Measurements from ENCODE around the gene WTAP.
"Not testable (repeated sequence)": the region's sequence is repeated elsewhere in the genome, so short reads cannot be mapped to it uniquely, and the experiment has no call there.

The WTAP gene

DNA sequence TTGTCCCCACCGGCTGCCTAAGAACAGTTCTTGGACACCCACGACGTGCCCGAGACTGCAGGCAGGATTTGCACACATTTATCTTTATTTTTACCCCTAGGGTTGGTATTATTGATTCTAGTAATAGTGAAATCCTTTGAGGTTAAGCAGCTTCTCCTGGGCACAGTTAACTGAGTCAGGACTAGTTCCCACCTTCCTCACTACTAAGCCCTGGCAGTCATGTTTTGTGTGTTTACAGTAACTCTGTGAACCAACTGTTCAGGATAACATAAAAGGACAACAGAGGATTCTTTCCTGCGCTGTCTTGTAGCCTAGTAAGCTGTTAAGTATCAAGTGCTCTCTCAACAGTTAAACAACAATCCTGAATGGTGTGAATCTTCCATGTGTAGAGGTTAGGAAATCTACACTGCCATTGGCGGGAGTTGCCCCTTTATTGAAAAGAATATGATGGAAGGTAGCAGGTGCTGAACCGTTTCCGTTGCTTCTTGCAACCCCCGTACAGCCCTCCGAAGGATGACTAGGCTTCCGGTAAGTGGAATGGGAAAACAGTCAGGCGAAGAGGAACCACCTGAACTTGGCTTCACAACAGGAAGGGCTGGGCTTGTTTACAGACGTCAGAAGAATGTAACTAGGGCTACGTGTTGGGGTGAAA, 33.3 kb upstream of the WTAP start:
- peak in 1 of 3 donors; percentile 17 for DNase-seq (ENCODE audit: low read depth in 3 of 3)

GRCh38 chr6:159695984-159696383, 31.3 kb upstream of the WTAP start:
- DNase-seq (ENCODE audit: low read depth in 3 of 3) = no peak

GRCh38 chr6:159700970-159701369, 26.3 kb upstream of the WTAP start:
- DNase-seq (ENCODE audit: low read depth in 3 of 3) = no peak

GRCh38 chr6:159701413-159701999, 25.8 kb upstream of the WTAP start:
- DNase-seq (ENCODE audit: low read depth in 3 of 3) = no peak

- DNase-seq (ENCODE audit: low read depth in 3 of 3) = not testable (repeated sequence)
Measured at GRCh38 chr6:159710603-159711002, 16.7 kb upstream of the WTAP start.

DNA sequence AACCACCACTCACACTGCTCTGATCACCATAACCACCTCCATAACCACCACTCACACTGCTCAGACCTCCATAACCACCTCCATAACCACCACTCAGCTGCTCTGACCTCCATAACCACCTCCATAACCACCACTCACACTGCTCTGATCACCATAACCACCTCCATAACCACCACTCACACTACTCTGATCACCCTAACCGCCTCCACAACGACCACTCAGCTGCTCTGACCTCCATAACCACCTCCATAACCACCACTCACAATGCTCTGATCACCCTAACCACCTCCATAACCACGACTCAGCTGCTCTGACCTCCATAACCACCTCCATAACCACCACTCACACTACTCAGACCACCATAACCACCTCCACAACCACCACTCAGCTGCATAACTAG, 14.9 kb upstream of the WTAP start:
- not testable (repeated sequence) for DNase-seq (ENCODE audit: low read depth in 3 of 3)

GRCh38 chr6:159713984-159714383, 13.3 kb upstream of the WTAP start:
- DNase-seq (ENCODE audit: low read depth in 3 of 3) = no peak

GRCh38 chr6:159714404-159714803, 12.9 kb upstream of the WTAP start:
- no peak for DNase-seq (ENCODE audit: low read depth in 3 of 3)

- DNase-seq (ENCODE audit: low read depth in 3 of 3) = no peak
Measured at GRCh38 chr6:159715166-159715565, 12.1 kb upstream of the WTAP start.

- no peak for DNase-seq (ENCODE audit: low read depth in 3 of 3)
Measured at GRCh38 chr6:159715605-159716004, 11.7 kb upstream of the WTAP start.

DNA sequence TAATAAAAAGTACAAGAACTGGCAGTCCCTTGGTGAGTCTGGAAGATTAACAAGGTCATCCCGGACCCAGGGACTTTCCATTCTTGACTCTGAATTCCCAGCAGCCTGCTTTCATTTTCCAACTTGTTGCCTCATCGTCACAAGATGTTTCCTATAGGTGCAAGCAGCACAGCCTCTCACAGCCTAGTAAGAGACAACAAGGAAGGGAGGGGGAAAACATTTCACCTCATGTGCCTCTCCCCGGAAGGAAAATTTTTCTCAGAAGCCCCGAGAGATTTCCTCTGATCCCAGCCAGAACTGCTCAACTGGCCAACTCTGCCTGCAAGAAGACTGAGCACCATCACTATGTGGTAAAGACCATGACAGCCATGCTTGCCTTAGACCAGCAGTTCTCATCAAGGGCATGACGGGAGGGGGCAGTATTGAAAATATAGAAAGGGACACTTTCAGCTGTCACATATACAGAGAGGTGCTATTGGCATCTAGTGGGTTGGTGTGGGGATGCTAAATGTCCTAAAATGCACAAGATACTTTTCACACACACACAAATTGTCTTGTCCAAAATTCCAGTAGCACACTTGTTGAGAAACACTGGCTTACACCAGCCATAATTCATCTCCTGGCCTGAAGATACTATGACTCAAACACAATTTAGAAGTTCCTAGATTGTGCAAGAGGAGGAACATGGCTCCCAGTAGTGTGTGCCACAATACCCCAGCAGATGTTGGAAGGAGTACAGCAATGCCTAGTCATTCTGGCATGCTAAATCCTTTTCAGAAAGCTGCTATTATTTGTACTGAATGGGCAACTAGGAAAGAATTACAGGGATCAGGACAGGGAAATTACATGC, 10.8 kb upstream of the WTAP start:
- DNase-seq (ENCODE audit: low read depth in 3 of 3) = no peak

DNA sequence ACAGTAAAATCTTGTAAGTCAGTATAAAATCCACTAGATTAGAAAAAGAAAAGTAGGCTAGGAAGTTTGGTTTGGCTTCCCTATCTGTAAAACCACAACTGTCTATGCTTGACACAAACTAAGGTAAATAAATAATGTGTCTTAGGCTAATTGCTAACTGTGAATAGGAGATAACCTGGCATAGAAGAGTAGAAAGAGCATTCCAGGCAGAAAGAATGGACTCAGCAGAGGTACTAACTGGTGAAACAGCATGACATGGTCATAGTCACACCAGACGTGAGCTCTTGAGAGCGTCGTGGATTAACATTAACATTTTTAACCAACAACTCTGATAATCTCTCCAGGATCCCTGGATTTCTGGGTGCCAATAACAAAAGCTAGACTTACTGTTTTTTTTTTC, 8.7 kb upstream of the WTAP start:
- no peak for DNase-seq (ENCODE audit: low read depth in 3 of 3)

DNA sequence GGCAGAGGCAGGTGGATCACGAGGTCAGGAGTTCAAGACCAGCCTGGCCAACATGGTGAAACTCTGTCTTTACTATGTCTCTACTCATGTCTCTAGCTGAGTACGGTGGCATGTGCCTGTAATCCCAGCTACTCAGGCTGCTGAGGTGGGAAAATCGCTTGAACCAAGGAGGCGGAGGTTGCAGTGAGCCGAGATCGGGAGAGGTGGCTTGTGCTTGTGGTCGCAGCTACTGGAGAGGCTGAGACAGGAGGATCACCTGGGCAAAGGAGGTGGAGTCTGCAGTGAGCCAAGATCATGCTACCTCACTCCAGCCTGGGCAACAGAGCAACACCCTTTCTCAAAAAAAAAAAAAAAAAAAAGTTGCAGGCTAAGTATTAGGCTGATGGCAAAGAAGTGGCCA, 8.0 kb upstream of the WTAP start:
- no peak for DNase-seq (ENCODE audit: low read depth in 3 of 3)

DNA sequence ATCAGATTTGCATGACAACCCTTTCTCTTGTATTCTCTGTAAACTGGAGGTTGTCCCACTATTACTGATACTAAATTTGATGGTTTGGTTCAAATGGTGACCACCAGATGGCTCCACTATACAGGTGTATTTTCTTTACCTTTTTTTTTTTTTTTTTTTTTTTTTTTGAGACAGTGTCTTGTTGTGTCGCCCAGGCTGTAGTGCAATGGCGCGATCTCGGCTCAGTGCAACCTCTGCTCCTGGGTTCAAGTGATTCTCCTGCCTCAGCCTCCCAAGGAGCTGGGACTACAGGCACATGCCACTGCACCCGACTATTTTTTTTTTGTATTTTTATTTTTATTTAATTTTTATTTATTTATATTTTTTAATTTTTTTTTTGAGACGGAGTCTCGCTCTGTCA, 6.6 kb upstream of the WTAP start:
- DNase-seq (ENCODE audit: low read depth in 3 of 3) = no peak

DNA sequence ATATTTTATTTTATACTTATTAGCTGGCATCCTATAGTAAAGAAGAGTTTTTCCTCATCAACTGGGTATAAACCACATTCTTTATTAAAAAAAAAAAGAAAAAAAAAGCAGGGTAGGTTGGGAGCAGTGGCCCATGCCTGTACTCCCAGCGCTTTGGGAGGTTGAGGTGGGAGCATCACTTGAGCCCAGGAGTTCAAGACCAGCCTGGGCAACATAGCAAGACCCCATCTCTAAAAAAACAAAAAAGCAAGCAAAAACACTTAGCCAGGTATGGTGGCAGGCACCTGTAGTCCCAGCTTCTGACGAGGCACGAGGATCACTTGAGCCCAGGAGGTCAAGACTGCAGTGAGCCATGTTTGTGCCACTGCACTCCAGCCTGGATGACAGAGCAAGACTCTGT, 5.3 kb upstream of the WTAP start:
- not testable (repeated sequence) for DNase-seq (ENCODE audit: low read depth in 3 of 3)

GRCh38 chr6:159722655-159723054, 4.7 kb upstream of the WTAP start:
- no peak for DNase-seq (ENCODE audit: low read depth in 3 of 3)

DNA sequence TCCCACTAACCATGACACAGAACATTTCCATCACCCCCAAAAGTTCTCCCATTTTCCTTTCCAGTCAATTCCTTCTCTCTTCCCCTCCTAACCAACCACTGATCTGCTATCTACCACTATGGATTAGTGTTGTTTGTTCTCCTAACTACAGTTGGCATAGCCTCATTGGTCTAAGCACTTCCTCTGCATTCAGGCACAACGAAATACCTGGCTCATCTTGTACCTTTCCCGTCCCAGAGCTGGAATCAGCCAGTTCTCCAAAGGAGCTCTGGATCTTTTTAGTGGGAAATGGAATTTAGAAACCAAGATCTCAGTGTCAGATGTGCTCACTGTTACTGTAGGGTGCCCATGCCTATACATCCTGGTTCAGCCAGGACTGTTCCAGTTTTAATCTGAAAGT, 4.0 kb upstream of the WTAP start:
- no peak for DNase-seq (ENCODE audit: low read depth in 3 of 3)

GRCh38 chr6:159724778-159725177, 2.5 kb upstream of the WTAP start:
- no peak for DNase-seq (ENCODE audit: low read depth in 3 of 3)

DNA sequence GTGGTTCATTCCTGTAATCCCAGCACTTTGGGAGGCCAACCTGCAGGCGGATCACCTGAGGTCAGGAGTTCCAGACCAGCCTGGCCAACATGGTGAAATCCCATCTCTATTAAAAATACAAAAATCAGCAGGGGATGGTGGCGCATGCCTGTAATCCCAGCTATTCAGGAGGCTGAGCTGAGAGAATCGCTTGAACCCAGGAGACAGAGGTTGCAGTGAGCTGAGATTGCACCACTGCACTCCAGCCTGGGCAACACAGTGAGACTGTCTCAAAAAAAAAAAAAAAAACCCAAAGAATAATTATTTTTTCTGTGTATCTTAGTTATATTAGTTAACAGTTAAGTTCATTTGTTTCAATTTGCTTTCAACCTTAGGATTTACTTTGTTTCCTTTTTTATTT, 2.1 kb upstream of the WTAP start:
- not testable (repeated sequence) for DNase-seq (ENCODE audit: low read depth in 3 of 3)

DNA sequence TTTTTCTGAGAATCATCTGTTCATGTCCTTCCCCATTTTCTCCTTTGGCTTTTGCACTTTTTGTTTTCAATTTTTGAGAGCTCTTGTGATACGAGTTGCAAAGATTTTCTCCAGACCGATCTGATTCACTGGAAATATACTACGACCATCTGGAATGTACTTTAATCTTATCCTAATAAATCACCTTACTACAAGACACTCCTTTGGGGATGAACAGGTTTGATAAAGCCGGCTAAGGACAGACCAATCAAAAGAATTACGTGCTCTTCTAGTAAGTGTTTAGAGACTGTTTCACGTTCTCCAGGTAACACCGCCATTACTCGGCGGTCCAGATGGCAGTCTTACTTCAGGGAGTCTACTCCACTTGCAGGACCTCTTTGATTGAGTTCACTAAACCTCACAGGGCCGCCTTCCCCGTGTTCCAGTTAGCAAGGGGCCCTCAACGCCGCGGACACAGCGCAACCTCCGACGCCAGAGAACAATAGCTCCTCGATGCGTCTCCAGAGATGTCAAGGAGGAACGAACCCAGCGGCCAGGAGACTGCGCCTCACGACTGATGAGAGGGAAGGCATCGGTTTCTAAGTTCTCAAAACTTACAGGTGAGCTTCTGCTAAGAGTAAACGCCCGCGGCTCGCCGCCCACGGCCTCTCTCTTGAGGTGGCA, 920 bp upstream of the WTAP start:
- DNase-seq (ENCODE audit: low read depth in 3 of 3) = no peak

DNA sequence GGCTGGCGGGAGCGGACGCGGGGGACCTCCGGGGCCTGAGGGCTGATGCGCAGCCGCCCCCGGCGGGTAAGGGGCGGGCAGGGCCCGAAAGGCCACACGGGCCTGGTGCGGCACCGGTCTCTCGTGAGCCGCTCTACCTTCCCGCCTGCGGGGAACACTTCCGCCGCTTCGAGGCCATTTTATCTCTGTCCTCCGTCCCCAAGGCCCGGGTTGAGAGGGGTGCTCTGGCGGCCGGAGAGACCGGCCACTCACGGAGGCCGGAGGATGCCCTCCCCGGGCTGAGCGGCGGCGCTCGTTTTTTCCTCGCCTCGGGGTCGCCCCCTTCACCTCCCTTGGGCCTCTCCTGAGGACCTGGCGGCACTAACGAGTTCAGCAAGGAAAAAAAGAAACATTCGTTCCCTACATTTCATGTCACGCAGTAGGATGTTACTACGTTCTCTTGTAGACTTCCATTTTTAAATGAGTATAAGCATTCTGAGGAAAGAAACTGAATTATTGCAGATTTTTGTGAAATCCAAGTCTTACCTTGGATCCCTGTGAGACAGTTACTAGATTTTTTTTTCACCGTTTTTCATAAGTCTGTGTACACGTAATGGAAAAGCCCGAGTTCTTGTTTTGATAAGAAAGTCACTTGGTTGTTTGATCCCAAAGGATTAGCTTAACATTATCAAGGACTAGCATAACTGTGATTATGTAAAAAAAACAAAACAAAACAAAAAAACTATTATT, 575 bp downstream of the WTAP start:
- DNase-seq (ENCODE audit: low read depth in 3 of 3) = peak; percentile 5 to 40 (median 29)

- DNase-seq (ENCODE audit: low read depth in 3 of 3) = no peak
Measured at GRCh38 chr6:159728531-159728964, 1.2 kb downstream of the WTAP start.
